Measurements from ENCODE around the gene ANGPTL4.
"Not testable (repeated sequence)": the region's sequence is repeated elsewhere in the genome, so short reads cannot be mapped to it uniquely, and the experiment has no call there.

The ANGPTL4 gene

DNA sequence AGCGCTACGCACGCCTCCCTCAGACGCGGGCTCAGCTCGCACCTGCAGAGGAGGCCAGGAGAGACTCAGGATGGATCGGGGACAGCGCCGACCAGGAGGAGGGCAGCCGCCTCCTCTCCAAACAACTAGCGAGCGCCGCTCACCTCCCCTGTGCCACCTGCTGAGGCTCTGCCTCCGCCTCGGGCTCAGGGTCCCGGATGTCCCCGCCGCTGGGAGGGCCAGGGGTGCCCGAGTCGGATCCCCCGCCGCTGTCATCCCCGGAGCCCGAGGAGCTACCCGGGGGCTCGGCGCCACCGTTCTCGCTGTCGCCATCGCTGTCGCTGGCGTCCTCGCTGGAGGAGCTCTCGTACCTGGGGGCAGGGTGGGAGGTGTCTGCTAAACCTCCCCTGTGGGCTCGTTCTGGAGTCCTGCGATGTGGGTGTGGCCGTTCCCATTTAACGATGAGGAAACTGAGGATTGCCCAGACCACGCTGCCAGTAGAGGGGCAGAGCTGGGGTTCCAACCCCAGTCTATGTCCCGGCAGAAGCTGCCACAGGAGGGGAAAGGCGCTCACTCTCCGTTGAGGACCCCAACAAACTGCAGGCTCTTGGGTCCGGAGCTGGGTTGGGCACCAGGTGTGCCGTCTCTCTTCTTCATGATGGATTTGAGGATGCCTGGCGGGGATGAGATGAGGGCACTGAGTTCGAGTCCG is 30.0 kb upstream of the ANGPTL4 start:
- peak overlapping the region; percentile 18 for H3K4me3 ChIP-seq (ENCODE audit: low read depth, low read length)

DNA sequence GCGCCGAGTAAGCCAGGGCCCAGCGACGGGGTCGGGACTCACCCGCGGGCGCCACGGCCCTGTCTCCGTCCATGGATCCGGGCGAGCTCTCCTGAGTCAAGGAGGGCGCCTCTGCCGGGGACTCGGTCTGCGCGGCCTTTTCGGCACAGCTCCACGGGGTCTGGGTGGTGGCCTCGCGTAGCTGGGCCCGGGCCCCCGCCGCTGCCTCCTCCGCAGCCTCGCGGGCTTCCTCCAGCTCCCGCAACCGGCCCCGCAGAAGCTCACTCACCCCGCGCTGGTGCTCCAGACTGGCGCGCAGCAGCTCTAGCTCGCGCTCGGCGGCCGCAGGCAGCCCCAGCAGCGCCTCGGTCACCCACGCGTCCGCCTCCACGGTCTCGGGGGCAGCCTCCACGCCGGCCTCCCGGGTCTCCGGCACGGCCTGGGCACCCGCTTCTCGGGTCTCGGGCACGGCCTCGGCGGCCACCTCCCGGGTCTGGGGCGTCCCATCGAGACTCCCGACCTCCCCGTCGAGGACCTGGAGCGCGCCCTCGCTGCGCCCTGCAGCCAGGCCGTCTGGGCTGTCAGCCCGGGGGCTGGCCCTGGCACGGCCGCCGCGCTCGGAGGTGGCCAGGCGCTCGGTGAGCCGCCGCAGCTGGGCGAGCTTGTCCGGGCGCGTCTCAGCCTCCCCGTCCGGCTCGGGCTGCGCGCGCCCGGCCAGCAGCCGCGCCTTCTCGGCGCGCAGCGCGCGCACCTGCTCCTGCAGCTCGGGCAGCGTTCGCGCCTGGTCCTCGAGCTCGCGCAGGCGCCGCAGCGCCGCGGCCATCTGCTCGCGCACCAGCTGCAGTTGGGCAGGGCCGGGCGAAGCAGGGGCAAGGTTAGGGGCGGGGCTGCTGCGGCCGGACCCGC is 29.3 kb upstream of the ANGPTL4 start:
- H3K4me3 ChIP-seq (ENCODE audit: low read depth, low read length) = peak overlapping the region; percentile 42

DNA sequence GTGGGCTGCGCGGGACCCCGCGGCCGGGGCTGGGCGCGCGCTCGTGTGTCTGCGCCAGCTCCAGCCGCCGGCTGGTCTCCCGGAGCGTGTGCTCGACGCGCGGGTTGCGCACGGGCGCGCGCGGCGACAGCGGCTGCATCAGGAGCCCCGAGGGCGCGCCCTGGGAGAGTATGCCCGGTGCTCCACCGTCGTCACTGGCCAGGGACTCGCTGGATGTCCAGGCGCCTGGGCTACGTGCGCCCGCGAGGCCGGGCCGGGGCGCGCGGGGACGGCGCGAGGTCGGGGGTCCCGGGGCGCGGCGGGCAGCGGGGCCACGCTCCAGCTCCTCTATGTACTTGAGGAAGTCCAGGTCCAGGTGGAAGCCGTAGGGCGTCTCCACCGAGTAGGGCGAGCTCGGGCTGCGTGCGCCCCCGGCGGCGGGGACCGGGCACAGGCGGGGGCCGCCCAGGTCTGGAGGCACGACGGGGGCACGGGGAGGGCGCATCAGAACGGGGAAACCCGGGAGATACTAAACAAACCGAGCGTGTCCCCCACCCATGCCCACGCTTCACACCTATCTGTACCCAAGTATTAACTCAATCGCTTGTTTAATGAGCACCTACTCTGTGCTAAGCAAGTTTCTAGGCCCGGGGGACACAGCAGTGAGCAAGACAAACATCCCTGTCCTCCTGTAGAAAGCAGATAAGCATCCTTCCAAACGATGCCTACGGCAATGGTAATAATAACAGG is 28.4 kb upstream of the ANGPTL4 start:
- peak overlapping the region; percentile 42 for H3K4me3 ChIP-seq (ENCODE audit: low read depth, low read length)

DNA sequence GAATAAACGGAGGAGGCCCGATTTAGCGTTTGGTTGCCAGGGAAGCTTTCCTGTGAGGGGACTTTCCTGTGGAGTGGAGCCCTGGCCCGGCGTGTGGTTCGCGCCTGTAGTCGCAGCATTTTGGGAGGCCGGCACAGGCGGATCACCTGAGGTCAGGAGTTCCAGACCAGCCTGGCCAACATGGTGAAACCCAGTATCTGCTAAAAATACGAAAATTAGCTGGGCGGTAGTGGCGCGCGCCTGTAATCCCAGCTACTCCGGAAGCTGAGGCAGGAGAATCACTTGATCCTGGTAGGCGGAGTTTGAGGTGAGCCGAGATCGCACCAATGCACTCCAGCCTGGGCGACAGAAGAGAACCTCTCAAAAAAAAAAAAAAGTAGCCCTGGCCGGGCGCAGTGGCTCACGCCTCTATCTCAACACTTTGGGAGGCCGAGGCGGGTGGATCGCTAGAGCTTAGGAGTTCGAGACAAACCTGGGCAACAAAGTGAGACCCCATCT is 27.8 kb upstream of the ANGPTL4 start:
- H3K4me3 ChIP-seq (ENCODE audit: low read depth, low read length) = no peak overlapping the region

DNA sequence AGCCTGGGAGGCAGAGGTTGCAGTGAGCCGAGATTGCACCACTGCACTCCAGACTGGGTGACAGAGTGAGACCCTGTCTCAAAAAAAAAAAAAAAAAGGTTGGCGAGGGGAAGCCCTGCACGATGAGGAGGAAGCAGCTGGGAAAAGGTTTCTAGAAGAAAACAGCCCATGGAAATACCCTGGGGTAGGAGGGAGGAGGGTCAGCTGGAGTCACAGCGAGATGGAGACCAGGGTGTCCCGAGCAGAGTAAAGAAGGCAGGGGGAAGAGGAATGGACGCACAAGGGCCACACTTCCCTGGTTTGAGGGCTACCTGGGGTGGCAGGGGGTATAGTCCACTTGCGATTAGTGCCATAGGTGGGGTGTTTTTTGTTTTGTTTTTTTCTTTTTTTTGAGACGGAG is 27.3 kb upstream of the ANGPTL4 start:
- no peak overlapping the region for H3K4me3 ChIP-seq (ENCODE audit: low read depth, low read length)

DNA sequence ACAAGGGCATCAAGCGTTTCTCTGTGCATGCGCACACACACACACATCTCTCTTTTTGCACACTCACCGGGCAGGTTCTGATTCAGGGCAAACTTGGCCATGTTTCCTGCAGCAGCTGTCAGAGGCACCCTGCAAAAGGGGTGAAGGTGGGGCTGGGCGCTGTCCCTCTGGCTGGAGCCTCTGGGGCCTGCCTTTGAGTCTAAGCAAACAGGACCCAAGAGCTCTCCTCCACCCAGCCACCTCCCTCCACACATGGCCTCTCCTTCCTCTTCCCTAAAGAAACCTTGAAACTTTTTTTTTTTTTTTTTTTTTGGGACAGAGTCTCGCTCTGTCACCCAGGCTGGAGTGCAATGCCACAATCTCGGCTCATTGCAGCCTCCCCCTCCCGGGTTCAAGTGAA is 26.2 kb upstream of the ANGPTL4 start:
- no peak overlapping the region for H3K4me3 ChIP-seq (ENCODE audit: low read depth, low read length)

DNA sequence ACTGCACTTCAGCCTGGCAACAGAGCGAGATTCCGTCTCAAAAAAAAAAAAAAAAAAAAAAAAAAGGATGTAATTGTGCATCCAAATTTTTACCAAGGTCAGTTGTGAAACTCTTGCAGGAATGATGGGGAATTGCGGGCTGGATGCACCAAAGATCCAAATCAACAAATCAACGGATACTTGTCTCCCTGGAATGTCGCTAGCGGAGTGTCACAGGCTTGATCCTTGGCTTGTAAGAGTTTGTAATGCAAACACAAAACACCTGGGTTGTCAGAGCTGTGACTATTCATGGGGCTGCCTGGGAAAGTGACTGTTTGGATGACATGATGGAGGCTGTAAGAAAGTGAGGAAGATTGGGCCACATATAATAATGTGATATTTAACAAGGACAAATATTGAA is 25.1 kb upstream of the ANGPTL4 start:
- H3K4me3 ChIP-seq (ENCODE audit: low read depth, low read length) = no peak overlapping the region

DNA sequence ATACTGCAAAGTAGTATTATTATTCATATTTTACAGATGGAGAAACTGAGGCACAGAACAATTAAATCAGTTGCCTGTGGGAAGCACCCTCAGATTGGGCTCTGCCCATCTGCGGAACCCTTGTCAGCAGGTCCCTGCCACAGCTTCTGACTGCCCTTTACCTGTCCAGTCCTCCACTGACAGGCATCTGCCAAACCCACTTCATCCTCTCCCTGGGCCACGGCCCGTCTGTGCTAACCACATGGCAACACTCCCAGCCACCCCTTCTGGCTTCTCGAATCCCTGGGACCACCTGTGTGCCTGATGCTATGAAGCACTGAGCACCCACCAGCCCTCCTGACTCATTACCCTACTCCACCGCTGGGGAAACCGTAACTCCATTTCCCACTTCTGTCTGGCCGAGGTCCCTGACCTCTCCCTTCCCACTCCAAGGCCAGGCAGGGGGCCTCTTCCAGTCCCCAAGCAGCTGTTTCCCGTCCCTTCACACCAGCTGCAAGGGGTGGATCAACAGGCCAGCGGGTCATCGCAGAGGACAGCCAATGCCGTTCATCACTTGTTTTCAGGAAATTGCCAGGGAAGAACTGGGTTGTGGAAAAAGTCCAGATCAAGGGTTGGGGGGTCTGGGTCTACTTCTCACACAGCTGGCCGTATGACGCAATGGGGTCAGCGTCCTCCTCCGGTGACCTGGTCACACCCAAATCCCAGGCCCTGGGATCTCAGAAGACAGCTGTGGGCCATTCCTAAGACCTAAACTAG is 23.4 kb upstream of the ANGPTL4 start:
- H3K4me3 ChIP-seq (ENCODE audit: low read depth, low read length) = no peak overlapping the region

DNA sequence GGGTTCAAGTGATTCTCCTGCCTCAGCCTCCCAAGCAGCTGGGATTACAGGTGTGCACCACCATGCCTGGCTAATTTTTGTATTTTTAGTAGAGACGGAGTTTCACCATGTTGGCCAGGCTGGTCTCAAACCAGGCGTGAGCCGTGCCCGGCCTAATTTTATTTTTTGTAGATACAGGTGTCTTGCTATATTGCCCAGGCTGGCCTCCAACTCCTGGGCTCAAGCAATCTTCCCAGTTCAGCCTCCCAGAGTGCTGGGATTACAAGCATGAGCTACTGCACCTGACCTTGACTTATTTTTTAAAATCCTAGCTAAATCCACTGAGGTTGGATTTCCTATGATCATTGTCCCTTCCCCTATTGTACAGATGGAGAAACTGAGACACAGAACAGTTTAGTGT is 22.5 kb upstream of the ANGPTL4 start:
- not testable (repeated sequence) for H3K4me3 ChIP-seq (ENCODE audit: low read depth, low read length)

DNA sequence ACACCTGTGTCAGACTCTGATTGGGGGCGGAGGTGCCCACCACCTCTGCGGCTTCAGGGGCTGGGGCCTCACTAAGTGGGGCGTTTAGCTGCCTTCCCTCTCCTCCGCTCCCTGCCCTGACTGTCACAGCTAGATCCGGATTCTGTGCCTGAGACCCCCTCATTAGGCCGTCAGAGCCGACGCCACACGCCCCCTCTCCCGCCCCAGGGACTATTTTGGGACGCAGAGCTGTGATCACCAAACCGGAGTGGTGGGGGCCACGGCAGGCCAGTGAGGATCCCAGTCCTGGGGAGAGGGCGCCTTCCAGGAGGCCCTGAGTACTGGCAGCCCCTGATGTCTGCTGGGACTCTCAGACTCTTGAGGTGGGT is 21.7 kb upstream of the ANGPTL4 start:
- no peak overlapping the region for H3K4me3 ChIP-seq (ENCODE audit: low read depth, low read length)

DNA sequence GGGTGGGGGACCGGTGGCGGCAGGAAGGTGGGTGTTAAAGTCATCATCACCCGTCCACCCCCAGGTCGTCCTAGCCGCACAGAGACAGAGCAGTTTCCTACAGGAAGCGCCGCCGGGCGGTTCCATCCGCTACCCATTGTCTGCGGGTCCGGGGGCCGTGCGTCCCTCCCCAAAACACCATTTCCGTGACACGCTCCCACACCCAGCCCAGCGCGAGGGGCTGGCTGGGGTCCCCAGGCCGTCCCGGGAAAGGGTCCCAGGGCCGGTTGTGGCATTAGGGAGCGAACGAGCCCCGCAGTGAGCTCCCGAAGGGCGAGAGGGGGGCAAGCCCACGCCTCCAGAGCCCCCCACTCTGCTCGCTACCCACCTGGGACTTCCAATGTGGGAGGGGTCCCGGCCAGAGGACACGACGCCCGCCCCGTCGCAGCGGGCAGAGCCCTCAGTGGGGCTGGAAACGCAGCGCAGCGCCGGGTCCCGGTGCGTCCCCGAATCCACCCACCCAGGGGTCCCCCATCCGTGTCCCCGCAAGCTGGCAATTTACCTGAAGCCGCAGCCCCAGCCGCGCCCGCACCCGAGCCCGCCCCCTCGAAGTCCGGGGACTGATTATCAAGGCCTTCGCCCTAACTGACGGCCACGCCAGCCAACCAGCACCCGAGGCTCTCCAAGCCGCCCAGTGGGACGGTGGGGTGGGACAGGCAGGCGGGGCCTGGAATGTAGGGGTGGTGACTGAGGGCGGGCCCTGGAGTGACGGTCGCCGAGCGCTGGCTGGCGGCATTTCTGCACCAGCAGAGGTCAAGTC is 21.1 kb upstream of the ANGPTL4 start, which contains the start of gene KANK3:
TSS of gene KANK3 (minus strand) at position 579 of the 799 bp plus-strand sequence. CDS start 5,434 bp downstream, outside the sequence.
- H3K4me3 ChIP-seq (ENCODE audit: low read depth, low read length) = peak within 1 kb of the TSS; percentile 57

DNA sequence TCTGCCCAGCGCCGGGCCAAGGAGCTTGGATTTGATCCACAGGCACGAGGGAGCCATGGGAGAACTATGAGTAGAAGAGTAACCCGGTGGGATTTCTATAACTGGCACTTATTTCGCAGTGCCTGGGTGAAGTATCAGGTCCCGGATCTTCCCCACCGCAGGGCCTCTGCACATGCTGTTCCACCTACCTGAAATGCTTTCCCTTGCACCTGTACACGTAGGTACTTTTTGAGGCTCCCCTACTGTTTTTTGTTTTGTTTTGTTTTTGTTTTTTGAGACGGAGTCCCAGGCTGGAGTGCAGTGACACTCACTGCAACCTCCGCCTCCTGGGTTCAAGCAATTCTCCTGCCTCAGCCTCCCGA is 20.5 kb upstream of the ANGPTL4 start:
- no peak overlapping the region for H3K4me3 ChIP-seq (ENCODE audit: low read depth, low read length)

DNA sequence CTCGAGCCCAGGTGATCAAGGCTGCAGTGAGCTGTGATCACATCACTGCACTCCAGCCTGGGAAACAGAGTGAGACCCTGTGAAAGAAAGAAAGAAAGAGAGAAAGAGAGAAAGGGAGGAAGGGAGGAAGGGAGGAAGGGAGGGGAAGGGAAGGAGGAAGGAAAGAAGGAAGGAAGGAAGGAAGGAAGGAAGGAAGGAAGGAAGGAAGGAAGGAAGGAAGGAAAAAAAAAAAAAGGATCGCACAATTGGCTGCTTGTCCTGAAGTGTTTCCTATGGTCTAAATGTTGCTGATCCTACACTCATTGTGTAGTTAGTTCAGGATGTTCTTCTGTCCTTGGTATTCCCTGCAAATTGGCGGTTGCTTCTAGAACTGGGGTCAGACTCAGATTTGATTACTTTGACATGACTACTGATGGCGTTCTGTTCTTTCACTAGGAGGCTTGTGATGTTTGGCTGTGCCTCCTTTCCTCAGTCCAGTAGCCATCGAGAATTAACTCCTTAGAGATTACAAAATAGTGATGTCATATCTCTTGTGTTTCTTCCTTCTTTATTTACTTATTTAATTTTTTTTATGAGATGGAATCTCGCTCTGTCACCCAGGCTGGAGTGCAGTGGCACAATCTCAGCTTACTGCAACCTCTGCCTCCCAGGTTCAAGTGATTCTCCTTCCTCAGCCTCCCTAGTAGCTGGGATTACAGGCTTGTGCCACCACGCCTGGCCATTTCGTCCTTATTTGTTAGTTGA is 14.2 kb upstream of the ANGPTL4 start:
- H3K4me3 ChIP-seq (ENCODE audit: low read depth, low read length) = not testable (repeated sequence)

DNA sequence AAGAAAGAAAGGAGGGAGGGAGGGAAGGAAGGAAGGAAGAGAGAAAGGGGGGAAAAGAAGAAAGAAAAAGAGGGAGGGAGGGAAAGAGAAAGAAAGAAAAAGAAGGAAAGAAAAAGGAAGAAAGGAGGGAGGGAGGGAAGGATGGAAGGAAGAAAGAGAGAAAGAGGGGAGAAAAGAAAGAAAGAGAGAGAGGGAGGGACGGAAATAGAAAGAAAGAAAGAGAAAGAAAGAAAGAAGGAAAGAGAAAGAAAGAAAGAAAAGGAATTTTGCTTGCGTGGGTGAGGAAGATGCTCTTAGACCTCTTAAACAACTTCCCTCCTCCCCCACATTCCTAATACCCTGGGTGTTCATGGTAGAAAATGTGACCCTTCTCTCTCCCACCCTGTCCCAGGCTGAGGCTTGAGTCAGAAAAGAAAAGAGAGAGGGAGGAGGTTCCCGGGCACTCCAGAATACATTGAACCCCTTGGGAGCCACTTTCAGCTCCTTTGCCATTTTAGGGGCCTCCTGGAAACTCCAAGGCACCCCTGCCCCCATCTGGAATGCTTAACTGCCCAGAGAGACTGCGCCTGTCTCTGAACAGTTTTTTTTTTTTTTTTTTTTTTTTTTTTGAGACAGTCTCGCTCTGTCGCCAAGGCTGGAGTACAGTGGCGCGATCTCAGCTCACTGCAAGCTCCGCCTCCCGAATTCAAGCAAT is 11.7 kb upstream of the ANGPTL4 start:
- H3K4me3 ChIP-seq (ENCODE audit: low read depth, low read length) = no peak overlapping the region

DNA sequence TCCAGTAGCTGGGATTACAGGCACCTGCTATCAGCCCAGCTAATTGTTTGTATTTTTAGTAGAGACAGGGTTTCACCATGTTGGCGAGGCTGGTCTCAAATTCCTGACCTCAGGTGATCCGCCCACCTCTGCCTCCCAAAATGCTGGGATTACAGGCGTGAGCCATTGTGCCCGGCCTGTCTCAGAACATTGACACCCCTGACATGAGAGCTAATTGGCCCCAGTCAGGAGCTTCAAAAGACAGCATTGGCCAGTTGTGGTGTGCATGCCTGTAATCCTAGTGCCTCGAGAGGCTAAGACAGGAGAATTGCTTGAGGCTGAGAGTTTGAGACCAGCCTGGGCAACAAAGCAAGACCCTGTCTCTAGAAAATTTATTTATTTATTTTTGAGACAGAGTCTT is 11.1 kb upstream of the ANGPTL4 start:
- not testable (repeated sequence) for H3K4me3 ChIP-seq (ENCODE audit: low read depth, low read length)

DNA sequence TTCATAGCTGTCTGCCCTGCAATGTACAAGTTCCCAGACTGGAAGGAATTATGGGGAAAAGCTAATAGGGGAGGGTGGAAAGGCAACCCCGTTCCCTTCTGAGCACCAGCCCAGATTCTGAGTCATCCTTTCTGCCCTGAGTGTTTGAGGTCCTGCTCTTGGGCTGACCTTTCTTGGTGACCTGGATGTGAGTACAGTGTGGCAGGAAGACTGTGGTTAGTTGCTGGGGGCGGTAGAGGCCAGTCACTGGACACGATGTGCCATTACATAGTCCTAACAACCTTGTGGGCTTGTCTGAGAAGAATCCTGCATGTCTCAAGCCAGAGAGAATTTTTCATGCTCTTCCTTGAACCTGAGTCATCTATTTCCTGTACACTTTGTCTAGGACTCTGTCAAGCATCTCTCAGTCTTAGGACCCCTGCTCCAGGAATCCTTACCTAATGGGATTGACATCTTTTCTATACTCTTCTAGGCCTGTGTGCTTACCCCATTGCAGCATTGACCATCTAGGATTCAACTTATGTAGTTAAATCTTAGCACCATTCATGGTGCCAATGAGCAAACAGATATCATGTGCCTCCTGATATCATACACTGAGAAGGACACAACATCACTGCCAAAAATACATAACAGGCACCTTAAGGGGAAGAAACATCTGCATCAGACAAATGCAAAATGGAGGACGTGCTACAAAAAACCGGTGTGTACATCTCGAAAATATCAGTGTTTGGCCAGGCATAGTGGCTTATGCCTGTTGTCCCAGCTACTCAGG is 8.1 kb upstream of the ANGPTL4 start:
- H3K4me3 ChIP-seq (ENCODE audit: low read depth, low read length) = no peak overlapping the region

DNA sequence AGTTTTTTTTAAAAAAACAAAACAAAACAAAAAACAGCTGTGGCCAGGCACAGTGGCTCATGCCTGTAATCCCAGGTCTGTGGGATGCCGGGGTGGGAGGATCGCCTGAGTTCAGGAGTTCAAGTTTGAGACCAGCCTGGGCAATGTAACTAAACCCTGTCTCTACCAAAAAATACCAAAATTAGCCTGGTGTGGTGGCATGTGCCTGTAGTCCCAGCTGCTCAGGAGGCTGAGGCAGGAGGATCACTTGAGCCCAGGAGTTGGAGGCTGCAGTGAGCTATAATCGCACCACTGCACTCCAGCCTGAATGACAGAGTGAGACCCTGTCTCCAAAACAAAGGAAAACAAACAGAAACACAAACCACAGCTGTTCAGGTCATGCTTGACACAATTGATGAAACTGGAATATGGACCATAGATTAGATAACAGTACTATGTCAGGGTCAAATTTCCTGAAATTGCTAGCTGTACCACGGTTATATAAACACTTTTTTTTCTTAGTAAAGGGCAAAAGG is 6.9 kb upstream of the ANGPTL4 start:
- H3K4me3 ChIP-seq (ENCODE audit: low read depth, low read length) = no peak overlapping the region

DNA sequence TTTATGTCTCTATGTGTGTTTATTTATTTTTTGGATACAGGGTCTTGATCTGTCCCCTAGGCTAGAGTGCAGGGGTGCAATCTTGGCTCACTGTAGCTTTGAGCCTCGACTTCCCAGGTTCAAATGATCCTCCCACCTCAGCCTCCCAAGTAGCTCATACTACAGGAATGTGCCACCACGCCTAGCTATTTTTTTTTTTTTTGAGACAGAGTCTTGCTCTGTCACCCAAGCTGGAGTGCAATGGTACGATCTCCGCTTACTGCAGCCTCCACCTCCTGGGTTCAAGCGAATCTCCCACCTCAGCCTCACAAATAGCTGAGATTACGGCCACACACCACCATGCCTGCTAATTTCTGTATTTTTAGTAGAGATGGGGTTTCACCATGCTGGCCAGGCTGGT is 5.0 kb upstream of the ANGPTL4 start:
- H3K4me3 ChIP-seq (ENCODE audit: low read depth, low read length) = no peak overlapping the region
